IMR-90 (cell line): Measurements from ENCODE around the gene TBCEL.

Experiments
- BHLHE40 ChIP-seq: fragments of 150-350 bp; IDR thresholded peaks from 2 replicates; pipeline ENCODE4 v1.6.1; 2016; ENCODE audit warnings: mild to moderate bottlenecking, low read depth, low read length
- MXI1 ChIP-seq: IDR thresholded peaks from 2 replicates; pipeline ENCODE4 v1.6.1; 2012; ENCODE audit warnings: low read depth, mild to moderate bottlenecking, low read length, moderate library complexity, borderline replicate concordance
- POLR2A ChIP-seq: IDR thresholded peaks from 2 replicates; pipeline ENCODE4 v1.6.1; 2012; ENCODE audit warnings: mild to moderate bottlenecking, low read depth, low read length
- SMC3 ChIP-seq: fragments of 150-350 bp; IDR thresholded peaks from 2 replicates; pipeline ENCODE4 v1.6.1; 2016; ENCODE audit warnings: low read depth, mild to moderate bottlenecking, antibody characterized with exemption, low read length, moderate library complexity
- TF ChIP-seq, protein P1 (sequence below): conservative IDR thresholded peaks from 2 replicates; pipeline ENCODE4 v1.5.1; 2012; ENCODE audit warnings: mild to moderate bottlenecking, low read depth, low read length, improper control_type of control experiment
- TF ChIP-seq, protein P2 (sequence below): fragments of 150-350 bp; IDR thresholded peaks from 2 replicates; pipeline ENCODE4 v1.6.1; 2017; ENCODE audit warnings: mild to moderate bottlenecking, antibody characterized with exemption, low read length, low read depth

DNA sequence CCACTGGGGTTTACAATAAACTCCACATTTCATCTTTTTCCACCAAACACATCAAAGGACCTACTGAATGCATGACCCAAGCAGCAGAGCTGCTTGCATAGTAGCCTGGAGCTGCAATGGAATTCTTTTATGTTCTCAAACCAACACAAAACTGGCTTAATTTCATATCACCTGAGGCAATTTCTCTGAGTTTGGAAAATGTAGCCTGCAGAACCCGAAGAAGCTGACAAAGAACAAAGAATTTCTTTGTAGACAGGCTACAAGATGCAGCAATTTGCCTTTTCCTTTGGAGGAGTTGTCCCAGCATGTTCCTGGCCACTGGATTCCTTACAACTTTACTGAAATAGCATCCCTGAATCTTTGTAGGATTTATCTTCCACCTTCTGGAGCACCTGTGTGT is 71.7 kb downstream of the TBCEL start:
- TF ChIP-seq, protein P1, sequence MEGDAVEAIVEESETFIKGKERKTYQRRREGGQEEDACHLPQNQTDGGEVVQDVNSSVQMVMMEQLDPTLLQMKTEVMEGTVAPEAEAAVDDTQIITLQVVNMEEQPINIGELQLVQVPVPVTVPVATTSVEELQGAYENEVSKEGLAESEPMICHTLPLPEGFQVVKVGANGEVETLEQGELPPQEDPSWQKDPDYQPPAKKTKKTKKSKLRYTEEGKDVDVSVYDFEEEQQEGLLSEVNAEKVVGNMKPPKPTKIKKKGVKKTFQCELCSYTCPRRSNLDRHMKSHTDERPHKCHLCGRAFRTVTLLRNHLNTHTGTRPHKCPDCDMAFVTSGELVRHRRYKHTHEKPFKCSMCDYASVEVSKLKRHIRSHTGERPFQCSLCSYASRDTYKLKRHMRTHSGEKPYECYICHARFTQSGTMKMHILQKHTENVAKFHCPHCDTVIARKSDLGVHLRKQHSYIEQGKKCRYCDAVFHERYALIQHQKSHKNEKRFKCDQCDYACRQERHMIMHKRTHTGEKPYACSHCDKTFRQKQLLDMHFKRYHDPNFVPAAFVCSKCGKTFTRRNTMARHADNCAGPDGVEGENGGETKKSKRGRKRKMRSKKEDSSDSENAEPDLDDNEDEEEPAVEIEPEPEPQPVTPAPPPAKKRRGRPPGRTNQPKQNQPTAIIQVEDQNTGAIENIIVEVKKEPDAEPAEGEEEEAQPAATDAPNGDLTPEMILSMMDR = no peak
- no peak for TF ChIP-seq BHLHE40
- TF ChIP-seq, protein P2, sequence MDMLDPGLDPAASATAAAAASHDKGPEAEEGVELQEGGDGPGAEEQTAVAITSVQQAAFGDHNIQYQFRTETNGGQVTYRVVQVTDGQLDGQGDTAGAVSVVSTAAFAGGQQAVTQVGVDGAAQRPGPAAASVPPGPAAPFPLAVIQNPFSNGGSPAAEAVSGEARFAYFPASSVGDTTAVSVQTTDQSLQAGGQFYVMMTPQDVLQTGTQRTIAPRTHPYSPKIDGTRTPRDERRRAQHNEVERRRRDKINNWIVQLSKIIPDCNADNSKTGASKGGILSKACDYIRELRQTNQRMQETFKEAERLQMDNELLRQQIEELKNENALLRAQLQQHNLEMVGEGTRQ = no peak
- no peak for TF ChIP-seq POLR2A
- TF ChIP-seq MXI1 = no peak
- no peak for TF ChIP-seq SMC3
